Dermis microvascular lymphatic vessel endothelial cell (primary cell): ENCODE measurements around the gene ENPP1. TPM values are rescaled to one million over a fixed set of nuclear protein-coding genes. Genes with fewer than 3 reads are reported as not detected.
"Not testable (repeated sequence)": the region's sequence is repeated elsewhere in the genome, so short reads cannot be mapped to it uniquely, and the experiment has no call there.

Experiments
- DNase-seq, 2 donors: peaks; one replicate each; pipeline versions ENCODE4 v3.0.0 to v3.0.0-alpha.2; 2010; ENCODE audit warnings: low read depth in 2 of 2
- total RNA-seq: library from RNA; depleted of rRNA; stranded (reverse); fragments of >200 nt; gene quantifications from 2 replicates; pipeline ENCODE4 v1.2.1, GENCODE V29; 2014

The ENPP1 gene
- total RNA-seq, 1 donor from 2014 or later: 0.13 TPM

- not testable (repeated sequence) for DNase-seq
Measured at GRCh38 chr6:131916091-131916796, 108.4 kb downstream of the ENPP1 start.

GRCh38 chr6:131916847-131917246 lies 109.0 kb downstream of the ENPP1 start:
- no peak for DNase-seq

- no peak for DNase-seq
Measured at GRCh38 chr6:131917318-131917717, 109.5 kb downstream of the ENPP1 start.

GRCh38 chr6:131917763-131918649 lies 110.2 kb downstream of the ENPP1 start:
- no peak for DNase-seq

GRCh38 chr6:131918650-131919355 lies 111.0 kb downstream of the ENPP1 start:
- DNase-seq: no peak

- DNase-seq: no peak
Measured at GRCh38 chr6:131920656-131921055, 112.8 kb downstream of the ENPP1 start.

- peak; percentile 56 to 74 for DNase-seq
Measured at GRCh38 chr6:131923356-131923755, 115.5 kb downstream of the ENPP1 start.

GRCh38 chr6:131924881-131925474 lies 117.2 kb downstream of the ENPP1 start:
- peak; percentile 60 to 74 for DNase-seq

GRCh38 chr6:131929264-131929663 lies 121.4 kb downstream of the ENPP1 start:
- no peak for DNase-seq

GRCh38 chr6:131929976-131930375 lies 122.2 kb downstream of the ENPP1 start:
- no peak for DNase-seq

GRCh38 chr6:131931063-131931750 lies 123.4 kb downstream of the ENPP1 start:
- no peak for DNase-seq

GRCh38 chr6:131936156-131936555 lies 128.3 kb downstream of the ENPP1 start:
- no peak for DNase-seq

GRCh38 chr6:131937226-131937625 lies 129.4 kb downstream of the ENPP1 start:
- no peak for DNase-seq

GRCh38 chr6:131937703-131938631 lies 130.1 kb downstream of the ENPP1 start:
- DNase-seq: peak; percentile 41 to 89

Other genes with a start within 250 kb of the ENPP1 start
- gene ARG1, start 234.8 kb upstream of the ENPP1 start, total RNA-seq: under 0.01 TPM in 1 of 2 replicates, not detected in the other
- 28.6 and 39.2 TPM in 2 replicates for gene MED23, start 179.8 kb upstream of the ENPP1 start, total RNA-seq
- 0.51 and 1.4 TPM in 2 replicates for gene ENPP3, start 170.7 kb upstream of the ENPP1 start, total RNA-seq
- not detected in 2 replicates for gene OR2A4, start 106.6 kb upstream of the ENPP1 start, total RNA-seq
- not detected in 2 replicates for gene CTAGE9, start 97.0 kb upstream of the ENPP1 start, total RNA-seq
- gene CCN2, start 143.4 kb downstream of the ENPP1 start, total RNA-seq: 178 and 284 TPM in 2 replicates